BE2C (cell line): ENCODE data around the gene EML4.

Experiments used
- DNase-seq: peaks from one replicate; pipeline ENCODE4 v3.0.0-alpha.2; 2020
- H3K27me3 ChIP-seq: fragments of 250-450 bp; sonication (Bioruptor Pico); 2 replicates; pipeline ENCODE4 v1.5.1; 2020; ENCODE audit warnings: mild to moderate bottlenecking
- H3K36me3 ChIP-seq: fragments of 250-450 bp; sonication (Bioruptor Pico); 2 replicates; pipeline ENCODE4 v1.5.1; 2020; ENCODE audit warnings: mild to moderate bottlenecking
- H3K4me1 ChIP-seq: fragments of 250-450 bp; sonication (Bioruptor Pico); 2 replicates; pipeline ENCODE4 v1.5.1; 2020
- H3K4me3 ChIP-seq: 2 replicates; pipeline ENCODE4 v1.5.1; 2011; ENCODE audit warnings: low read depth, low read length
- H3K9me3 ChIP-seq: fragments of 250-450 bp; sonication (Bioruptor Pico); 2 replicates; pipeline ENCODE4 v1.5.1; 2020
- TF ChIP-seq, protein P1 (sequence below): IDR thresholded peaks from 2 replicates; pipeline ENCODE4 v1.5.1; 2012; ENCODE audit warnings: mild to moderate bottlenecking, low read depth, low read length

Gene EML4

DNA sequence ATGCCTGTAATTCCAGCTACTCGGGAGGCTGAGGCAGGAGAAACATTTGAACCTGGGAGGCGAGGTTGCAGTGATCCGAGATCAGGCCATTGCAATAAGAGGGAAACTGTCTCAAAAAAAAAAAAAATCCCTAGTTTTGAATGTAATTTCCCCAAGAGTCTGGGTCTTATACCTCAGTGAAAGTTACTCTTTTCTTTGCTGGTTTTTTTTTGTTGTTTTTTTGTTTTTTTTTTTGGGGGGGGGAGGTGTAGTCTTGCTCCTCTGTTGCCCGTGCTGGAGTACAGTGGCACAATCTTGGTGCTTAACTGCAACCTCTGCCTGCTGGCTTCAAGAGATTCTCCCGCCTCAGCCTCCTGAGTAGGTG is 22.8 kb downstream of the EML4 start:
- Histone ChIP-seq H3K4me3 (no peak overlapping the region), H3K4me1 (peaks cover 33% of the 10 kb centered on the region), H3K9me3 (no peaks in the 10 kb centered on the region), H3K36me3 (no peaks in the 10 kb centered on the region; the same call in 1 of the 2 replicates), H3K27me3 (no peaks in the 10 kb centered on the region)
- no peak for DNase-seq
- TF ChIP-seq, protein P1, sequence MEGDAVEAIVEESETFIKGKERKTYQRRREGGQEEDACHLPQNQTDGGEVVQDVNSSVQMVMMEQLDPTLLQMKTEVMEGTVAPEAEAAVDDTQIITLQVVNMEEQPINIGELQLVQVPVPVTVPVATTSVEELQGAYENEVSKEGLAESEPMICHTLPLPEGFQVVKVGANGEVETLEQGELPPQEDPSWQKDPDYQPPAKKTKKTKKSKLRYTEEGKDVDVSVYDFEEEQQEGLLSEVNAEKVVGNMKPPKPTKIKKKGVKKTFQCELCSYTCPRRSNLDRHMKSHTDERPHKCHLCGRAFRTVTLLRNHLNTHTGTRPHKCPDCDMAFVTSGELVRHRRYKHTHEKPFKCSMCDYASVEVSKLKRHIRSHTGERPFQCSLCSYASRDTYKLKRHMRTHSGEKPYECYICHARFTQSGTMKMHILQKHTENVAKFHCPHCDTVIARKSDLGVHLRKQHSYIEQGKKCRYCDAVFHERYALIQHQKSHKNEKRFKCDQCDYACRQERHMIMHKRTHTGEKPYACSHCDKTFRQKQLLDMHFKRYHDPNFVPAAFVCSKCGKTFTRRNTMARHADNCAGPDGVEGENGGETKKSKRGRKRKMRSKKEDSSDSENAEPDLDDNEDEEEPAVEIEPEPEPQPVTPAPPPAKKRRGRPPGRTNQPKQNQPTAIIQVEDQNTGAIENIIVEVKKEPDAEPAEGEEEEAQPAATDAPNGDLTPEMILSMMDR, result no peak

DNA sequence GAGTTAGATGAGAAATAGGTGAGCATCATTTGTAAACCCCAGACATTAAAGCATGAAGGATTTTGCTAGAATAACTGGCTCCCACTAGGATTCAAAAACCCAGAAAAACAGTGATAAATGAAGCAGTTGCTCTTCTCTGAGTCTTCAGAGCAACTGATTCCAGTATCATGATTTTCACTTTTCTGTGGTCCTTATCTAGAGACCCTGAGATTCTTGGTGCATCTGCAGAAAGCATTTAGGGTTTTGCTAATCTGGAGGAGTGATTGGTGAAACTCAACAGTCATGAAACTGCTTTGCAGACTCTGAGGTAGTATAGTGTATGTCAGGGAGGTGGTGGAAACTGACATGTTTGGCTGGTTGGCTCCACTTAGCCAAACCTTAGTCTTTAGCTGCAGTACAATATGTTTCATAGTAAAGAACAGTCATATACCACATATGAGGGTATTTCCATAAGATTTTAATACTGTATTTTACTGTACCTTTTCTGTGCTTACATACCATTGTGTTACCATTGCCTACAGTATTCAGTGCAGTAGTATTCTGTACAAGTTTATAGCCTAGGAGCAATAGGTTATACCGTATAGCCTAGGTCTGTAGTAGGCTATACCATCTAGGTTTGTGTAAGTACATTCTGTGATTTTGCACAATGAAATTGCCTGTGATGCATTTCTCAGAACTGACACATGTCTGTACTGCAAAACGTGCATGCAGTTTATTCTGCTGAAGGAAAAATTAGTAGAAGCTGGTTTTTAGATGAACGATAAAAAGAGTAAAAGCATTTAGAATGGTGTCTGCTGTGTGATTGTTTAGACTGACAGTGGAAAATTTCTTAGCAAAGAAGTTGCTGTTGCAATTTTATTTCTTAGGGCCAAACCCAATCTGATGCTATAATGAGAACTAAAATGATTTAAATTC is 23.8 kb downstream of the EML4 start:
- no peaks in the 10 kb centered on the region for H3K9me3 ChIP-seq
- TF ChIP-seq, protein P1, result no peak
- DNase-seq, result no peak
- no peak overlapping the region for H3K4me3 ChIP-seq
- peaks cover 39% of the 10 kb centered on the region for H3K4me1 ChIP-seq
- no peaks in the 10 kb centered on the region for H3K27me3 ChIP-seq
- no peaks in the 10 kb centered on the region; the same call in 1 of the 2 replicates for H3K36me3 ChIP-seq

DNA sequence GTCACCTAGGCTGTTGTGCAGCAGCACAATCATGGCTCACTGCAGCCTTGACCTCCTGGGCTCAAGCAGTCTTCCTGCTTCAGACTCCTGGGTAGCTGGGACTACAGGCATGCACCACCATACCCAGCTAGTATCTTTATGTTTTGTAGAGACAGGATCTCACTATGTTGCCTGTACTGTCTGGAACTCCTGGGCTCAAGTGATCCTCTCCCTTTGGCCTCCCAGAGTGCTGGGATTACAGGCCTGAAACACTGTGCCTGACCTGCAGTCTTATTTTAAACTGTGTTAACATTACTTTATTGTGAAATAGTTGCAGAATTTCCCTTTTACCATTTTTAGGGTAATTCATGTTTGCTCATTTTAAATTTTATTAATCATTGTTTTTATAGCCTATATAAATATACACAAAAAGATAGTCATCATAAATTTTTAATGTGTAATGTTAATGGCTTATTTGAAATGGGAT is 24.6 kb downstream of the EML4 start:
- TF ChIP-seq, protein P1, result no peak
- H3K4me3 ChIP-seq, result no peak overlapping the region
- H3K4me1 ChIP-seq, result peaks cover 40% of the 10 kb centered on the region
- no peaks in the 10 kb centered on the region for H3K27me3 ChIP-seq
- no peaks in the 10 kb centered on the region for H3K9me3 ChIP-seq
- DNase-seq, result no peak
- H3K36me3 ChIP-seq, result no peaks in the 10 kb centered on the region; the same call in 1 of the 2 replicates

DNA sequence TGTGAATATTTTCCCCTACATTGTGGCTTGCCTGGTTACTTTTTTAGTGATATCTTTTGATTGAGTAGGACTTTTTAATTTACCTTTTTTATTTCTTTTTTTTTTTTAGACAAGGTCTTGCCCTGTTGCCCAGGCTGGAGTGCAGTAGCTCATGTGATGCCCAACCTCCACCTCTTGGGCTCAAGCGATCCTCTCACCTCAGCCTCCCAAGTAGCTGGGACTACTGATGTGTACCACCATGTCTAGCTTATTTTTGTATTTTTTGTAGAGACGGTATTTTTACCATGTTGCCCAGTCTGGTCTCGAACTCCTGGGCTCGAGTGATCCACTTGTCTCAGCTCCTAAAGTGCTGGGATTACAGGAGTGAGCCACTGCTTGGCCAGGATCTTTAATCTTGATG is 25.3 kb downstream of the EML4 start:
- no peak overlapping the region for H3K4me3 ChIP-seq
- peaks cover 47% of the 10 kb centered on the region for H3K4me1 ChIP-seq
- no peaks in the 10 kb centered on the region; the same call in 1 of the 2 replicates for H3K36me3 ChIP-seq
- no peaks in the 10 kb centered on the region for H3K9me3 ChIP-seq
- TF ChIP-seq, protein P1, result no peak
- H3K27me3 ChIP-seq, result no peaks in the 10 kb centered on the region
- no peak for DNase-seq

DNA sequence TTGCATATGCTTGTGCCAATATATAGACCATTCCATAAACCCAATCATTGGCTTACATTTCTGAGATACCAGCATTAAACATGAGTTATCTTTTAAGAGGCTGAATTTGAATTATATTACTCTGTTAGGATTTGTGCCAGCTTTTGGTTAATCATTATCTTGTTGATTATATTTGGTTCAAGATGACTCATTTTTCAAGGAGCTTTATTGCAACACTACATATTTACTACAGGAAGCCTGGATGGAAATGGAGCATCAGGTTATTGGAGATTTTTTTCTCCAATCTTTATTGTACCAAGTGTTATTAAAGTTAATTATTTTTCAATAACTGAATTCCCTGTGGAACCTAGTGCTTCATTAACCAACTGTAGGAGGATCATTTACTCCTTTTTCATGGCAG is 26.4 kb downstream of the EML4 start:
- TF ChIP-seq, protein P1, result no peak
- H3K4me1 ChIP-seq, result peaks cover 43% of the 10 kb centered on the region
- H3K27me3 ChIP-seq, result no peaks in the 10 kb centered on the region
- no peak for DNase-seq
- H3K9me3 ChIP-seq, result no peaks in the 10 kb centered on the region
- H3K36me3 ChIP-seq, result no peaks in the 10 kb centered on the region; the same call in 1 of the 2 replicates
- no peak overlapping the region; the same call in 1 of the 2 replicates for H3K4me3 ChIP-seq

DNA sequence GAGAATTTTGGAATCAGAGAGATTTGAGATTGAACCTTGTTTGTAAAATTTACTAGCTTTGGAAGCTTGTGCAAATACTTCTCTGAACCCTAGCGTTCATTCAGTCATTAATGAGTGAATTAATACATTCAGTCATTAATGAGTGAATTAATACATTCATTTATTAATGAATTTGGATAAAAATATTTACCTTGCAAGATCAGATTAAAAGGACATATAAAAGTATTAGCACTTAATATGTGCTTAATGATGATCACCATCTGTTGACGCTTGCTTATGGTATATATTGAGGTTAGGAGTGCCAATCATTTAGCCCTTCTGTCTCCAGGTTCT is 26.9 kb downstream of the EML4 start:
- Histone ChIP-seq H3K36me3 (no peaks in the 10 kb centered on the region; the same call in 1 of the 2 replicates), H3K4me1 (peaks cover 39% of the 10 kb centered on the region), H3K9me3 (no peaks in the 10 kb centered on the region), H3K4me3 (peak overlapping the region; percentile 52), H3K27me3 (no peaks in the 10 kb centered on the region)
- TF ChIP-seq, protein P1, result no peak
- DNase-seq, result no peak
